Endothelial cell of umbilical vein (primary cell): Measurements from ENCODE around the gene RIC8A.

ENCODE experiments used
- CTCF ChIP-seq, 2 donors: IDR thresholded peaks; 1 replicate in 1 of 2; 2 replicates in 1 of 2; pipeline ENCODE4 v1.5.1; 2011; ENCODE audit warnings: low read length in 2 of 2, mild to moderate bottlenecking in 2 of 2, moderate library complexity in 2 of 2, control low read depth in 1 of 2, inconsistent platforms in 1 of 2, low read depth in 1 of 2; ENCODE audit not compliant: insufficient read depth in 1 of 2; ENCODE audit errors: extremely low read depth in 1 of 2
- EZH2 ChIP-seq: IDR thresholded peaks from 2 replicates; pipeline ENCODE4 v1.6.1; 2012; ENCODE audit warnings: borderline replicate concordance, low read depth, mild to moderate bottlenecking, moderate library complexity, low read length, inconsistent platforms; ENCODE audit not compliant: severe bottlenecking
- FOS ChIP-seq: IDR thresholded peaks from 2 replicates; pipeline ENCODE4 v1.6.1; 2011; ENCODE audit warnings: mild to moderate bottlenecking, low read length, moderate library complexity, borderline replicate concordance; ENCODE audit not compliant: insufficient read depth
- POLR2A ChIP-seq: IDR thresholded peaks from 2 replicates; pipeline ENCODE4 v1.6.1; 2012; ENCODE audit warnings: low read depth, mild to moderate bottlenecking, control low read depth, low read length
- POLR2AphosphoS5 ChIP-seq: IDR thresholded peaks from 2 replicates; pipeline ENCODE4 v1.6.1; 2012; ENCODE audit warnings: low read depth, mild to moderate bottlenecking, control low read depth, low read length, moderate library complexity; ENCODE audit not compliant: insufficient read depth

GRCh38 chr11:261624-262023 lies 54.1 kb downstream of the RIC8A start:
- no peak for TF ChIP-seq EZH2
- no peak for TF ChIP-seq CTCF (IDR thresholded peaks at IDR 0.05; ENCODE audit: extremely low read depth in 1 of 2, insufficient read depth in 1 of 2, low read depth in 1 of 2, low read length in 2 of 2)
- TF ChIP-seq POLR2A: no peak
- TF ChIP-seq FOS: no peak
- no peak for TF ChIP-seq POLR2AphosphoS5
